BE2C (cell line): Measurements from ENCODE around the gene PLEKHA8.

ENCODE experiments used
- DNase-seq: peaks from one replicate; pipeline ENCODE4 v3.0.0-alpha.2; 2020
- H3K27me3 ChIP-seq: fragments of 250-450 bp; sonication (Bioruptor Pico); 2 replicates; pipeline ENCODE4 v1.5.1; 2020; ENCODE audit warnings: mild to moderate bottlenecking
- H3K36me3 ChIP-seq: fragments of 250-450 bp; sonication (Bioruptor Pico); 2 replicates; pipeline ENCODE4 v1.5.1; 2020; ENCODE audit warnings: mild to moderate bottlenecking
- H3K4me1 ChIP-seq: fragments of 250-450 bp; sonication (Bioruptor Pico); 2 replicates; pipeline ENCODE4 v1.5.1; 2020
- H3K4me3 ChIP-seq: 2 replicates; pipeline ENCODE4 v1.5.1; 2011; ENCODE audit warnings: low read depth, low read length
- H3K9me3 ChIP-seq: fragments of 250-450 bp; sonication (Bioruptor Pico); 2 replicates; pipeline ENCODE4 v1.5.1; 2020
- CTCF ChIP-seq: IDR thresholded peaks from 2 replicates; pipeline ENCODE4 v1.5.1; 2012; ENCODE audit warnings: mild to moderate bottlenecking, low read depth, low read length

PLEKHA8 gene

GRCh38 chr7:30172451-30172850, 144.2 kb downstream of the PLEKHA8 start:
- no peaks in the 10 kb centered on the region for H3K9me3 ChIP-seq
- no peak for TF ChIP-seq CTCF
- H3K4me1 ChIP-seq = peaks cover 20% of the 10 kb centered on the region
- no peak overlapping the region for H3K4me3 ChIP-seq
- no peaks in the 10 kb centered on the region for H3K36me3 ChIP-seq
- no peaks in the 10 kb centered on the region for H3K27me3 ChIP-seq
- no peak for DNase-seq

- Histone ChIP-seq H3K4me1 (peaks cover 20% of the 10 kb centered on the region), H3K9me3 (no peaks in the 10 kb centered on the region), H3K27me3 (no peaks in the 10 kb centered on the region), H3K4me3 (no peak overlapping the region), H3K36me3 (no peaks in the 10 kb centered on the region)
- DNase-seq = peak; percentile 95
- peak; percentile 61 for TF ChIP-seq CTCF
Observed at GRCh38 chr7:30173058-30173897, 145.1 kb downstream of the PLEKHA8 start.

- DNase-seq = no peak
- peaks cover 20% of the 10 kb centered on the region for H3K4me1 ChIP-seq
- no peaks in the 10 kb centered on the region for H3K27me3 ChIP-seq
- H3K36me3 ChIP-seq = no peaks in the 10 kb centered on the region
- H3K9me3 ChIP-seq = no peaks in the 10 kb centered on the region
- no peak for TF ChIP-seq CTCF
- H3K4me3 ChIP-seq = no peak overlapping the region
Observed at GRCh38 chr7:30175180-30175579, 147.0 kb downstream of the PLEKHA8 start.

GRCh38 chr7:30175636-30176147, 147.5 kb downstream of the PLEKHA8 start:
- no peak for TF ChIP-seq CTCF

GRCh38 chr7:30176463-30177109, 148.4 kb downstream of the PLEKHA8 start:
- TF ChIP-seq CTCF = no peak
- no peak for DNase-seq
- H3K4me1 ChIP-seq = peaks cover 20% of the 10 kb centered on the region

More at GRCh38 chr7:30175636-30176147, 147.5 kb downstream of the PLEKHA8 start:
- no peak overlapping the region for H3K4me3 ChIP-seq
- DNase-seq = no peak
- no peaks in the 10 kb centered on the region for H3K9me3 ChIP-seq
- no peaks in the 10 kb centered on the region for H3K36me3 ChIP-seq
- peaks cover 20% of the 10 kb centered on the region for H3K4me1 ChIP-seq
- H3K27me3 ChIP-seq = no peaks in the 10 kb centered on the region

GRCh38 chr7:30177186-30177585, 149.0 kb downstream of the PLEKHA8 start:
- no peak for DNase-seq
- H3K4me1 ChIP-seq = peaks cover 14% of the 10 kb centered on the region
- H3K4me3 ChIP-seq = no peak overlapping the region
- TF ChIP-seq CTCF = no peak
- H3K27me3 ChIP-seq = no peaks in the 10 kb centered on the region
- no peaks in the 10 kb centered on the region for H3K36me3 ChIP-seq
- no peaks in the 10 kb centered on the region for H3K9me3 ChIP-seq

More at GRCh38 chr7:30176463-30177109, 148.4 kb downstream of the PLEKHA8 start:
- Histone ChIP-seq H3K27me3 (no peaks in the 10 kb centered on the region), H3K9me3 (no peaks in the 10 kb centered on the region), H3K4me3 (no peak overlapping the region), H3K36me3 (no peaks in the 10 kb centered on the region)
